MCF 10A (cell line): ENCODE results near the gene ADGRE1. TPM values are rescaled to one million over a fixed set of nuclear protein-coding genes. Genes with fewer than 3 reads are reported as not detected.

ENCODE experiments used
- BruUV-seq: library from RNA; stranded (reverse); fragments of 400-500 nt; replicated peaks from 2 replicates; lab custom pipeline; 2021; lab: Mats Ljungman, UMichigan
- CTCF ChIA-PET: fragments of 300-600 bp; sonication (Branson Sonifier 250); formaldehyde crosslinking; extraction: SDS; loops from one replicate; lab custom pipeline; 2021; ENCODE audit warnings: antibody characterized with exemption, inconsistent platforms; lab: Yijun Ruan, JAX
- POLR2A ChIA-PET: fragments of 300-600, 350-650 bp; sonication (Branson Sonifier 250); formaldehyde crosslinking; extraction: SDS; loops from one replicate; lab custom pipeline; 2020; ENCODE audit warnings: antibody characterized with exemption, inconsistent platforms; lab: Yijun Ruan, JAX
- DNase-seq: peaks from one replicate; pipeline ENCODE4 v3.0.0-alpha.2; 2018; ENCODE audit not compliant: unreplicated experiment
- H3K27ac Mint-ChIP-seq: one replicate; pipeline ENCODE4 v1.8.0; 2022; ENCODE audit warnings: mild to moderate bottlenecking, low read depth, mixed read lengths; ENCODE audit not compliant: unreplicated experiment
- H3K27me3 Mint-ChIP-seq: one replicate; pipeline ENCODE4 v1.8.0; 2022; ENCODE audit warnings: mixed read lengths; ENCODE audit not compliant: insufficient read depth, unreplicated experiment
- H3K36me3 Mint-ChIP-seq: one replicate; pipeline ENCODE4 v1.8.0; 2022; ENCODE audit warnings: mild to moderate bottlenecking, moderate library complexity, mixed read lengths; ENCODE audit not compliant: insufficient read depth, unreplicated experiment
- H3K4me1 Mint-ChIP-seq: one replicate; pipeline ENCODE4 v1.8.0; 2022; ENCODE audit warnings: mixed read lengths; ENCODE audit not compliant: insufficient read depth, unreplicated experiment
- H3K4me3 Mint-ChIP-seq: one replicate; pipeline ENCODE4 v1.8.0; 2022; ENCODE audit warnings: mild to moderate bottlenecking, moderate library complexity, mixed read lengths; ENCODE audit not compliant: unreplicated experiment
- H3K9me3 Mint-ChIP-seq: one replicate; pipeline ENCODE4 v1.8.0; 2022; ENCODE audit warnings: mixed read lengths; ENCODE audit not compliant: unreplicated experiment
- intact Hi-C: fragments of 100-400 bp; cut with micrococcal nuclease; formaldehyde crosslinking; loops from 2 replicates; pipeline ENCODE4 v1.14.1; 2022
- total RNA-seq: library from RNA; stranded (reverse); gene quantifications from 2 replicates; pipeline ENCODE4 v1.2.3, GENCODE V29; 2022
- TF ChIP-seq, protein P1 (sequence below): fragments of 200-600 bp; IDR thresholded peaks from one replicate; pipeline ENCODE4 v1.8.0; 2022; ENCODE audit warnings: antibody characterized with exemption, mild to moderate bottlenecking; ENCODE audit not compliant: unreplicated experiment

ADGRE1 gene
- total RNA-seq, 1 experiment from 2014 or later: not detected

DNA sequence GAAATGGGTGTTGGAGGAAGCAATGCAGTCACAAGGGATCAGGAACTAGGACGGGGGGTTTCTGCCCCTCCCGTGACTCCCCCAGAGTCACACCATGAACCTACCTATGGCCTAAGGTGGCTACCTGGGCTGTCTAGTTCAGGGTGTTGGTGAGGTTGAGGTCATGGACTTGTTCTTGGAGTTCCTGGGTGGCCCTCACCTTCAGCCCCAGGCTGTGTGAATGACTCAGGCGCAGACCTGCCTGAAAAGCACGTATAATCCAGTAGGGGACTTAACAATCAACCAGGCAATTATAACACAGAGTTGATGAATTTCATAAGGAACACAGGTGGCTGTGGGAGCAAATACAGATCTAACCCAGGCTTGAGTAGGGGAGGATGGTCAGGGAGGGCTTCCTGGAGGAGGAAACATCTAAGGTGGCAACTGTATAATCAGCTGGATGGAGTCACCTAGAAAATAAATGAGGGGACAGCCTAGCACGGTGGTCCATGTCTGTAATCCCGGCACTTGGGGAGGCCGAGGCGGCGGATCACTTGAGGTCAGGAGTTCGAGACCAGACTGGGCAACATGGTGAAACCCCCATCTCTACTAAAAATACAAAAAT is 25.6 kb upstream of the ADGRE1 start:
- H3K27ac Mint-ChIP-seq: no peak overlapping the region
- no TSS peak for BruUV-seq
- TF ChIP-seq, protein P1, sequence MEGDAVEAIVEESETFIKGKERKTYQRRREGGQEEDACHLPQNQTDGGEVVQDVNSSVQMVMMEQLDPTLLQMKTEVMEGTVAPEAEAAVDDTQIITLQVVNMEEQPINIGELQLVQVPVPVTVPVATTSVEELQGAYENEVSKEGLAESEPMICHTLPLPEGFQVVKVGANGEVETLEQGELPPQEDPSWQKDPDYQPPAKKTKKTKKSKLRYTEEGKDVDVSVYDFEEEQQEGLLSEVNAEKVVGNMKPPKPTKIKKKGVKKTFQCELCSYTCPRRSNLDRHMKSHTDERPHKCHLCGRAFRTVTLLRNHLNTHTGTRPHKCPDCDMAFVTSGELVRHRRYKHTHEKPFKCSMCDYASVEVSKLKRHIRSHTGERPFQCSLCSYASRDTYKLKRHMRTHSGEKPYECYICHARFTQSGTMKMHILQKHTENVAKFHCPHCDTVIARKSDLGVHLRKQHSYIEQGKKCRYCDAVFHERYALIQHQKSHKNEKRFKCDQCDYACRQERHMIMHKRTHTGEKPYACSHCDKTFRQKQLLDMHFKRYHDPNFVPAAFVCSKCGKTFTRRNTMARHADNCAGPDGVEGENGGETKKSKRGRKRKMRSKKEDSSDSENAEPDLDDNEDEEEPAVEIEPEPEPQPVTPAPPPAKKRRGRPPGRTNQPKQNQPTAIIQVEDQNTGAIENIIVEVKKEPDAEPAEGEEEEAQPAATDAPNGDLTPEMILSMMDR: no peak
- H3K9me3 Mint-ChIP-seq: no peaks in the 10 kb centered on the region
- peaks cover 18% of the 10 kb centered on the region for H3K4me1 Mint-ChIP-seq
- CTCF ChIA-PET: interaction anchor here (0.6 to 8.9 kb wide), 10 partner anchors 8 to 910 kb away, joined by 3 to 102 read pairs (median 6); partner anchors contain the start of genes GPR108 and TRIP10
- H3K4me3 Mint-ChIP-seq: no peak overlapping the region
- POLR2A ChIA-PET: interaction anchor here (2.4 to 6.0 kb wide), 3 partner anchors 95 to 124 kb away, joined by 15 to 94 read pairs (median 32); partner anchors contain the start of genes GPR108, SH2D3A and TRIP10
- intact Hi-C loops: loop anchor here (1.0 to 10.0 kb wide), 5 partner anchors 94 to 813 kb away; partner anchors contain the start of genes C3, CLPP and SH2D3A
- DNase-seq: peak; percentile 49
- peaks cover 31% of the 10 kb centered on the region for H3K27me3 Mint-ChIP-seq
- H3K36me3 Mint-ChIP-seq: no peaks in the 10 kb centered on the region

- BruUV-seq: no TSS peak
- H3K36me3 Mint-ChIP-seq: no peaks in the 10 kb centered on the region
- DNase-seq: peak; percentile 89
- TF ChIP-seq, protein P1: peak; percentile 88
- H3K27me3 Mint-ChIP-seq: peaks cover 23% of the 10 kb centered on the region
- intact Hi-C loops: loop anchor here (1.0 to 10.0 kb wide), 9 partner anchors 95 to 814 kb away; partner anchors contain the start of genes C3, CLPP and SH2D3A
- peak overlapping the region; percentile 68 for H3K4me3 Mint-ChIP-seq
- H3K9me3 Mint-ChIP-seq: no peaks in the 10 kb centered on the region
- ChIA-PET CTCF (interaction anchor here (0.6 to 8.9 kb wide), 27 partner anchors 9 to 911 kb away, joined by 3 to 102 read pairs (median 6); partner anchors contain the start of genes C3, GPR108 and TRIP10), POLR2A (interaction anchor here (0.6 to 6.0 kb wide), 8 partner anchors 96 to 470 kb away, joined by 3 to 94 read pairs (median 10); partner anchors contain the start of genes C3, GPR108, GTF2F1 and SH2D3A)
- peak overlapping the region; percentile 27 for H3K27ac Mint-ChIP-seq
- H3K4me1 Mint-ChIP-seq: peaks cover 16% of the 10 kb centered on the region
These were observed 24.7 kb upstream of the ADGRE1 start for GRCh38 chr19:6862673-6863078.

DNA sequence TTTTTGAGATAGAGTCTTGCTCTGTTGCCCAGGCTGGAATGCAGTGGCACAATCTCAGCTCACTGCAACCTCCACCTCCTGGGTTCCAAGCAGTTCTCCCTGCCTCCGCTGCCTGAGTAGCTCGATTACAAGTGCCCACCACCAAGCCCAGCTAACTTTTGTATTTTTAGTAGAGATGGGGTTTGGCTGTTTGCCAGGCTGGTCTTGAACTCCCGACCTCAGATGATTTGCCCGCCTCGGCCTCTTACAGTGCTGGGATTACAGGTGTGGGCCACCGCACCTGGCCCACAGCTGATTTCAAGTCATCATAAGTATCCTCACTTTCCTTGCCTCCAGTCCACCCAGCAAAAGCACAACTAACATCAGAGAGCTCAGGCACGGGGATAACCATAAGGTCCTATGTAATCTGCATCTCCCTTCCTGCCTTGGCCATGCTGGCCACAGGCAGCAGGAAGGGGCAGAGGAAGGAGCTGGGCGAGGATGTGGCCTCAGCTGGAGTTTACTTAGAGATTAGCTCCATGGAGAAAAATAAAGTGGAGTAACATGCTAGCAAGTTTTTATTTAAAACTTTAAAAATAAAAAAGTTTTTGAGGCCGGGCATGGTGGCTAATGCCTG is 22.9 kb upstream of the ADGRE1 start:
- H3K9me3 Mint-ChIP-seq: no peaks in the 10 kb centered on the region
- TF ChIP-seq, protein P1: no peak
- no peak overlapping the region for H3K4me3 Mint-ChIP-seq
- H3K4me1 Mint-ChIP-seq: peaks cover 16% of the 10 kb centered on the region
- no peaks in the 10 kb centered on the region for H3K36me3 Mint-ChIP-seq
- H3K27ac Mint-ChIP-seq: no peak overlapping the region
- intact Hi-C loops: loop anchor here (5.0 to 10.0 kb wide), 2 partner anchors 142 to 500 kb away; partner anchors contain the start of genes C3 and CLPP
- DNase-seq: no peak
- BruUV-seq: no TSS peak
- POLR2A ChIA-PET: interaction anchor here (0.8 to 6.0 kb wide), 7 partner anchors 20 to 206 kb away, joined by 3 to 94 read pairs (median 15); partner anchors contain the start of genes C3, GPR108, SH2D3A and TRIP10
- CTCF ChIA-PET: interaction anchor here (0.6 to 8.9 kb wide), 29 partner anchors 12 to 1285 kb away, joined by 3 to 102 read pairs (median 5); partner anchors contain the start of genes C3, GPR108 and TRIP10
- peaks cover 21% of the 10 kb centered on the region for H3K27me3 Mint-ChIP-seq
